ENCODE measurements around the gene ZNF569. TPM values are rescaled to one million over a fixed set of nuclear protein-coding genes. Genes with fewer than 3 reads are reported as not detected.

ZNF569 gene
- total and polyA plus RNA-seq, 2 of the 13 experiments (the other 11 are each of a cell fraction or from before 2014, with no cell fraction given) = 1.4 to 5.7 TPM

DNA sequence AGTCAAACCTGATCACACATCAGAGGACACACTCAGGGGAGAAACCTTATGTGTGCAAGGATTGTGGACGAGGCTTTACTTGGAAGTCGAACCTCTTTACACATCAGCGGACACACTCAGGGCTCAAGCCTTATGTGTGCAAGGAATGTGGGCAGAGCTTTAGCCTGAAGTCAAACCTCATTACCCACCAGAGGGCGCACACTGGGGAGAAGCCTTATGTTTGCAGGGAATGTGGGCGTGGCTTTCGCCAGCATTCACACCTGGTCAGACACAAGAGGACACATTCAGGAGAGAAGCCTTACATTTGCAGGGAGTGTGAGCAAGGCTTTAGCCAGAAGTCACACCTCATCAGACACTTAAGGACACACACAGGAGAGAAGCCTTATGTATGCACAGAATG is 104.5 kb downstream of the ZNF569 start:
- no peak for FAIRE-seq
- Histone ChIP-seq H4K20me1 (ENCODE audit: insufficient read depth, low read length) (no peaks in the 10 kb centered on the region), H3K79me2 (ENCODE audit: insufficient read depth, low read length) (no peaks in the 10 kb centered on the region), H3K36me3 (replicated peaks in 1 of 2; ENCODE audit: control insufficient read depth in 1 of 2, insufficient read depth in 2 of 2, low read length in 2 of 2) (peaks cover 6 to 40% of the 10 kb centered on the region in 2 experiments), H3K4me3 (replicated peaks in 1 of 3; ENCODE audit: insufficient read depth in 1 of 3, low read depth in 2 of 3, low read length in 3 of 3) (no peak overlapping the region), H3K9ac (ENCODE audit: insufficient read depth, low read depth, low read length) (no peak overlapping the region), H3K4me1 (ENCODE audit: insufficient read depth, low read length) (no peaks in the 10 kb centered on the region), H2AFZ (ENCODE audit: low read length) (no peak overlapping the region), H3K27ac (ENCODE audit: extremely low read length, insufficient read depth, low read length) (no peak overlapping the region), H3K9me3 (ENCODE audit: low read length) (peaks cover 35% of the 10 kb centered on the region), H3K27me3 (ENCODE audit: control insufficient read depth in 1 of 2, insufficient read depth in 2 of 2, low read length in 2 of 2) (no peaks in the 10 kb centered on the region), H3K4me2 (ENCODE audit: low read depth, low read length) (no peak overlapping the region)
- intact Hi-C loops (cut with micrococcal nuclease; ENCODE audit: unreplicated experiment) = no loop called here
- TSS peak; percentile 36 for BruUV-seq (replicated peaks)
- ChIA-PET CTCF (ENCODE audit: low intra/inter-chr PET ratio, low total read pairs) (no interaction called here), POLR2A (no interaction called here)
- peak; percentile 62; the same call in 2 of the 3 replicates for ATAC-seq
- 80% methylated on average over 1 of the region's 6 CpGs for WGBS (ENCODE audit: low lambda C conversion rate)
- in situ Hi-C loops (cut with HindIII; ENCODE audit: extremely low pct_ligation_motif_present, low pct_unique_long_range_greater_than_20kb) = no loop called here
- DNase-seq (ENCODE audit: low spot score) = peak; percentile 42
- no peak for TF ChIP-seq TGIF2 (CRISPR knock-in tag; IDR thresholded peaks at IDR 0.05)
- no peak for TF ChIP-seq SMARCE1 (IDR thresholded peaks at IDR 0.05; ENCODE audit: borderline replicate concordance)
- TF ChIP-seq GATA4 (IDR thresholded peaks at IDR 0.05; ENCODE audit: borderline replicate concordance, low read depth) = no peak
- TF ChIP-seq, protein P1, sequence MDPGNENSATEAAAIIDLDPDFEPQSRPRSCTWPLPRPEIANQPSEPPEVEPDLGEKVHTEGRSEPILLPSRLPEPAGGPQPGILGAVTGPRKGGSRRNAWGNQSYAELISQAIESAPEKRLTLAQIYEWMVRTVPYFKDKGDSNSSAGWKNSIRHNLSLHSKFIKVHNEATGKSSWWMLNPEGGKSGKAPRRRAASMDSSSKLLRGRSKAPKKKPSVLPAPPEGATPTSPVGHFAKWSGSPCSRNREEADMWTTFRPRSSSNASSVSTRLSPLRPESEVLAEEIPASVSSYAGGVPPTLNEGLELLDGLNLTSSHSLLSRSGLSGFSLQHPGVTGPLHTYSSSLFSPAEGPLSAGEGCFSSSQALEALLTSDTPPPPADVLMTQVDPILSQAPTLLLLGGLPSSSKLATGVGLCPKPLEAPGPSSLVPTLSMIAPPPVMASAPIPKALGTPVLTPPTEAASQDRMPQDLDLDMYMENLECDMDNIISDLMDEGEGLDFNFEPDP (CRISPR knock-in tag; conservative IDR thresholded peaks at IDR 0.05) = no peak
- TF ChIP-seq THAP11 (CRISPR knock-in tag; IDR thresholded peaks at IDR 0.05) = 0 out of 2 replicates have a peak, but pooled peaks have one; percentile 44
- no peak for TF ChIP-seq CBX5 (CRISPR knock-in tag; IDR thresholded peaks at IDR 0.05; ENCODE audit: borderline replicate concordance)
- TF ChIP-seq HMG20A (CRISPR knock-in tag; IDR thresholded peaks at IDR 0.05; ENCODE audit: borderline replicate concordance) = no peak
- no peak for TF ChIP-seq NCOR1 (IDR thresholded peaks at IDR 0.05; ENCODE audit: borderline replicate concordance, low read length)
- TF ChIP-seq, protein P2, sequence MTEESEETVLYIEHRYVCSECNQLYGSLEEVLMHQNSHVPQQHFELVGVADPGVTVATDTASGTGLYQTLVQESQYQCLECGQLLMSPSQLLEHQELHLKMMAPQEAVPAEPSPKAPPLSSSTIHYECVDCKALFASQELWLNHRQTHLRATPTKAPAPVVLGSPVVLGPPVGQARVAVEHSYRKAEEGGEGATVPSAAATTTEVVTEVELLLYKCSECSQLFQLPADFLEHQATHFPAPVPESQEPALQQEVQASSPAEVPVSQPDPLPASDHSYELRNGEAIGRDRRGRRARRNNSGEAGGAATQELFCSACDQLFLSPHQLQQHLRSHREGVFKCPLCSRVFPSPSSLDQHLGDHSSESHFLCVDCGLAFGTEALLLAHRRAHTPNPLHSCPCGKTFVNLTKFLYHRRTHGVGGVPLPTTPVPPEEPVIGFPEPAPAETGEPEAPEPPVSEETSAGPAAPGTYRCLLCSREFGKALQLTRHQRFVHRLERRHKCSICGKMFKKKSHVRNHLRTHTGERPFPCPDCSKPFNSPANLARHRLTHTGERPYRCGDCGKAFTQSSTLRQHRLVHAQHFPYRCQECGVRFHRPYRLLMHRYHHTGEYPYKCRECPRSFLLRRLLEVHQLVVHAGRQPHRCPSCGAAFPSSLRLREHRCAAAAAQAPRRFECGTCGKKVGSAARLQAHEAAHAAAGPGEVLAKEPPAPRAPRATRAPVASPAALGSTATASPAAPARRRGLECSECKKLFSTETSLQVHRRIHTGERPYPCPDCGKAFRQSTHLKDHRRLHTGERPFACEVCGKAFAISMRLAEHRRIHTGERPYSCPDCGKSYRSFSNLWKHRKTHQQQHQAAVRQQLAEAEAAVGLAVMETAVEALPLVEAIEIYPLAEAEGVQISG (CRISPR knock-in tag; IDR thresholded peaks at IDR 0.05) = no peak
- TF ChIP-seq, protein P3, sequence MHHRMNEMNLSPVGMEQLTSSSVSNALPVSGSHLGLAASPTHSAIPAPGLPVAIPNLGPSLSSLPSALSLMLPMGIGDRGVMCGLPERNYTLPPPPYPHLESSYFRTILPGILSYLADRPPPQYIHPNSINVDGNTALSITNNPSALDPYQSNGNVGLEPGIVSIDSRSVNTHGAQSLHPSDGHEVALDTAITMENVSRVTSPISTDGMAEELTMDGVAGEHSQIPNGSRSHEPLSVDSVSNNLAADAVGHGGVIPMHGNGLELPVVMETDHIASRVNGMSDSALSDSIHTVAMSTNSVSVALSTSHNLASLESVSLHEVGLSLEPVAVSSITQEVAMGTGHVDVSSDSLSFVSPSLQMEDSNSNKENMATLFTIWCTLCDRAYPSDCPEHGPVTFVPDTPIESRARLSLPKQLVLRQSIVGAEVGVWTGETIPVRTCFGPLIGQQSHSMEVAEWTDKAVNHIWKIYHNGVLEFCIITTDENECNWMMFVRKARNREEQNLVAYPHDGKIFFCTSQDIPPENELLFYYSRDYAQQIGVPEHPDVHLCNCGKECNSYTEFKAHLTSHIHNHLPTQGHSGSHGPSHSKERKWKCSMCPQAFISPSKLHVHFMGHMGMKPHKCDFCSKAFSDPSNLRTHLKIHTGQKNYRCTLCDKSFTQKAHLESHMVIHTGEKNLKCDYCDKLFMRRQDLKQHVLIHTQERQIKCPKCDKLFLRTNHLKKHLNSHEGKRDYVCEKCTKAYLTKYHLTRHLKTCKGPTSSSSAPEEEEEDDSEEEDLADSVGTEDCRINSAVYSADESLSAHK (CRISPR knock-in tag; IDR thresholded peaks at IDR 0.05; ENCODE audit: borderline replicate concordance) = no peak
- no peak for TF ChIP-seq ZNF264 (CRISPR knock-in tag; IDR thresholded peaks at IDR 0.05)
- 0 out of 2 replicates have a peak, but pooled peaks have one; percentile 3 for TF ChIP-seq STAG1 (CRISPR knock-in tag; IDR thresholded peaks at IDR 0.05)
- TF ChIP-seq, protein P4, sequence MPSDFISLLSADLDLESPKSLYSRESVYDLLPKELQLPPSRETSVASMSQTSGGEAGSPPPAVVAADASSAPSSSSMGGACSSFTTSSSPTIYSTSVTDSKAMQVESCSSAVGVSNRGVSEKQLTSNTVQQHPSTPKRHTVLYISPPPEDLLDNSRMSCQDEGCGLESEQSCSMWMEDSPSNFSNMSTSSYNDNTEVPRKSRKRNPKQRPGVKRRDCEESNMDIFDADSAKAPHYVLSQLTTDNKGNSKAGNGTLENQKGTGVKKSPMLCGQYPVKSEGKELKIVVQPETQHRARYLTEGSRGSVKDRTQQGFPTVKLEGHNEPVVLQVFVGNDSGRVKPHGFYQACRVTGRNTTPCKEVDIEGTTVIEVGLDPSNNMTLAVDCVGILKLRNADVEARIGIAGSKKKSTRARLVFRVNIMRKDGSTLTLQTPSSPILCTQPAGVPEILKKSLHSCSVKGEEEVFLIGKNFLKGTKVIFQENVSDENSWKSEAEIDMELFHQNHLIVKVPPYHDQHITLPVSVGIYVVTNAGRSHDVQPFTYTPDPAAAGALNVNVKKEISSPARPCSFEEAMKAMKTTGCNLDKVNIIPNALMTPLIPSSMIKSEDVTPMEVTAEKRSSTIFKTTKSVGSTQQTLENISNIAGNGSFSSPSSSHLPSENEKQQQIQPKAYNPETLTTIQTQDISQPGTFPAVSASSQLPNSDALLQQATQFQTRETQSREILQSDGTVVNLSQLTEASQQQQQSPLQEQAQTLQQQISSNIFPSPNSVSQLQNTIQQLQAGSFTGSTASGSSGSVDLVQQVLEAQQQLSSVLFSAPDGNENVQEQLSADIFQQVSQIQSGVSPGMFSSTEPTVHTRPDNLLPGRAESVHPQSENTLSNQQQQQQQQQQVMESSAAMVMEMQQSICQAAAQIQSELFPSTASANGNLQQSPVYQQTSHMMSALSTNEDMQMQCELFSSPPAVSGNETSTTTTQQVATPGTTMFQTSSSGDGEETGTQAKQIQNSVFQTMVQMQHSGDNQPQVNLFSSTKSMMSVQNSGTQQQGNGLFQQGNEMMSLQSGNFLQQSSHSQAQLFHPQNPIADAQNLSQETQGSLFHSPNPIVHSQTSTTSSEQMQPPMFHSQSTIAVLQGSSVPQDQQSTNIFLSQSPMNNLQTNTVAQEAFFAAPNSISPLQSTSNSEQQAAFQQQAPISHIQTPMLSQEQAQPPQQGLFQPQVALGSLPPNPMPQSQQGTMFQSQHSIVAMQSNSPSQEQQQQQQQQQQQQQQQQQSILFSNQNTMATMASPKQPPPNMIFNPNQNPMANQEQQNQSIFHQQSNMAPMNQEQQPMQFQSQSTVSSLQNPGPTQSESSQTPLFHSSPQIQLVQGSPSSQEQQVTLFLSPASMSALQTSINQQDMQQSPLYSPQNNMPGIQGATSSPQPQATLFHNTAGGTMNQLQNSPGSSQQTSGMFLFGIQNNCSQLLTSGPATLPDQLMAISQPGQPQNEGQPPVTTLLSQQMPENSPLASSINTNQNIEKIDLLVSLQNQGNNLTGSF (CRISPR knock-in tag; IDR thresholded peaks at IDR 0.05) = no peak
- no peak for TF ChIP-seq NFATC3 (CRISPR knock-in tag; IDR thresholded peaks at IDR 0.05)

All from HepG2 (cell line).